MM.1S (cell line): ENCODE results near the gene ZNF385D.

ENCODE experiments used
- EZH2 ChIP-seq: fragments of 300-600 bp; sonication (generic); optimal IDR thresholded peaks from 2 replicates; pipeline ENCODE3; 2017; ENCODE audit warnings: low read depth, mild to moderate bottlenecking, antibody characterized with exemption, low read length, mixed read lengths
- TF ChIP-seq, protein P1 (sequence below): fragments of 300-600 bp; sonication (generic); IDR thresholded peaks from 2 replicates; pipeline ENCODE4 v1.5.1; 2016; ENCODE audit warnings: antibody characterized with exemption, low read length, mixed read lengths

GRCh38 chr3:21752749-21753347 is 1.8 kb upstream of the ZNF385D start:
- TF ChIP-seq, protein P1, sequence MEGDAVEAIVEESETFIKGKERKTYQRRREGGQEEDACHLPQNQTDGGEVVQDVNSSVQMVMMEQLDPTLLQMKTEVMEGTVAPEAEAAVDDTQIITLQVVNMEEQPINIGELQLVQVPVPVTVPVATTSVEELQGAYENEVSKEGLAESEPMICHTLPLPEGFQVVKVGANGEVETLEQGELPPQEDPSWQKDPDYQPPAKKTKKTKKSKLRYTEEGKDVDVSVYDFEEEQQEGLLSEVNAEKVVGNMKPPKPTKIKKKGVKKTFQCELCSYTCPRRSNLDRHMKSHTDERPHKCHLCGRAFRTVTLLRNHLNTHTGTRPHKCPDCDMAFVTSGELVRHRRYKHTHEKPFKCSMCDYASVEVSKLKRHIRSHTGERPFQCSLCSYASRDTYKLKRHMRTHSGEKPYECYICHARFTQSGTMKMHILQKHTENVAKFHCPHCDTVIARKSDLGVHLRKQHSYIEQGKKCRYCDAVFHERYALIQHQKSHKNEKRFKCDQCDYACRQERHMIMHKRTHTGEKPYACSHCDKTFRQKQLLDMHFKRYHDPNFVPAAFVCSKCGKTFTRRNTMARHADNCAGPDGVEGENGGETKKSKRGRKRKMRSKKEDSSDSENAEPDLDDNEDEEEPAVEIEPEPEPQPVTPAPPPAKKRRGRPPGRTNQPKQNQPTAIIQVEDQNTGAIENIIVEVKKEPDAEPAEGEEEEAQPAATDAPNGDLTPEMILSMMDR: peak; percentile 37
- TF ChIP-seq EZH2: no peak
